Stimulated activated memory B cell treated with anti-CD40 and anti-IgM and Interleukin-4, amounts not matched to agents 10 μg/mL and 1 μg/mL and 100 μg/mL, for 72 hours (primary cell): Measurements from ENCODE around the gene FURIN.
"Not testable (repeated sequence)": the region's sequence is repeated elsewhere in the genome, so short reads cannot be mapped to it uniquely, and the experiment has no call there.

Experiments used
- ATAC-seq: fragments of 150-1000 bp; cut with Tn5 transposase; 2 replicates; pipeline ENCODE4 v1.10.0; 2021
- H3K27ac Mint-ChIP-seq: one replicate; pipeline ENCODE4 v1.8.0; 2022; ENCODE audit warnings: mild to moderate bottlenecking, mixed read lengths
- H3K27me3 Mint-ChIP-seq: one replicate; pipeline ENCODE4 v1.8.0; 2022; ENCODE audit warnings: mixed read lengths
- H3K36me3 Mint-ChIP-seq: one replicate; pipeline ENCODE4 v1.8.0; 2022; ENCODE audit warnings: mixed read lengths
- H3K4me1 Mint-ChIP-seq: one replicate; pipeline ENCODE4 v1.8.0; 2022; ENCODE audit warnings: mixed read lengths
- H3K4me3 Mint-ChIP-seq: one replicate; pipeline ENCODE4 v1.8.0; 2022; ENCODE audit warnings: mild to moderate bottlenecking, moderate library complexity, mixed read lengths
- H3K9me3 Mint-ChIP-seq: one replicate; pipeline ENCODE4 v1.8.0; 2022; ENCODE audit warnings: mixed read lengths

Gene FURIN

GRCh38 chr15:90891346-90891949 lies 23.1 kb downstream of the FURIN start:
- Mint-ChIP-seq H3K27me3 (no peaks in the 10 kb centered on the region), H3K4me1 (peaks cover 20% of the 10 kb centered on the region), H3K27ac (no peak overlapping the region), H3K36me3 (peaks cover 6% of the 10 kb centered on the region), H3K4me3 (no peak overlapping the region), H3K9me3 (no peaks in the 10 kb centered on the region)
- ATAC-seq = no peak

DNA sequence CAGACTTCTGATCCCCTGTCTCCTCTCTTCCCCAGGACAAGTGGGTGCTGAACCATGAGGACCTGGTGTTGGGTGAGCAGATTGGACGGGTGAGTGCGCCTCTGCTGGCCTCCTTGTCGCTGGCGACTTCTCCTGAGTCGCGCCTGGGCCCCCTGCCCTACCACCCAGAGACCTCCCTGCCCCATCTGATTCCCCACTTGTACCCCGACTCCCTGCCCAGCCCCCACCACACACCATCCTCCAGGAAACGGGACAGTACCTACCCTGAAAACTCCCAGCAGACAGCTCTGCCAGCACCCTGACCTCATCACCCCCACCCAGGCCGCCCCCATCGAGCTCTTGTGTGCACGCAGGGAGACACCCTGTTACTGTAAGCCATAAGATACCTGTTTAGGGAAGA lies 23.6 kb downstream of the FURIN start:
- H3K36me3 Mint-ChIP-seq = peaks cover 6% of the 10 kb centered on the region
- H3K9me3 Mint-ChIP-seq = no peaks in the 10 kb centered on the region
- no peak for ATAC-seq
- no peaks in the 10 kb centered on the region for H3K27me3 Mint-ChIP-seq
- H3K27ac Mint-ChIP-seq = peak overlapping the region; percentile 42
- peaks cover 26% of the 10 kb centered on the region for H3K4me1 Mint-ChIP-seq
- H3K4me3 Mint-ChIP-seq = no peak overlapping the region

DNA sequence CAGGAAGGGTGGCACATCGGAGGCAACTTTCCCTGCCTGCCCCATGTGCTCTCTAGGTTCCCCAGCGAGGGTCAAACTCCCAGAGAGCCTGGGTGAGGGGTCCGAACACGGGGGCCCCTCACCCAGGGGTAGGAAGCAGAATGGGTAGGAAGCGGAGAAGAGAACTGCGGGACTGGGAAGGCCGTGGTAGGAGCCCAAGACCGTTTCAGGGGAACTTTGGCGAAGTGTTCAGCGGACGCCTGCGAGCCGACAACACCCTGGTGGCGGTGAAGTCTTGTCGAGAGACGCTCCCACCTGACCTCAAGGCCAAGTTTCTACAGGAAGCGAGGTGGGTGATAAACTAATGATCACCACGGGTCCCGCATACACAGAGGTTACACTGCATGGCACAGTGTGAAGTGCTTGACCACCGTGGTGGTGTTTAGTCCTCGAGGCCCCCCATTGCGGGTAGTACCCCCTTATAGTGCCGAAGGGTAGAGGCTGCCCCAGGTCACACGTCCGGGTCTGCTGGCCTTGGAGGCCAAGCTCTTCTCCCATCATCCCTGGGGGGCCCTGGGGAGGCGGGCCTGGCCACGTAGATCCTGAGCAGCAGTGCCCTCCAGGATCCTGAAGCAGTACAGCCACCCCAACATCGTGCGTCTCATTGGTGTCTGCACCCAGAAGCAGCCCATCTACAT lies 24.2 kb downstream of the FURIN start:
- no peak overlapping the region for H3K4me3 Mint-ChIP-seq
- H3K4me1 Mint-ChIP-seq = peaks cover 32% of the 10 kb centered on the region
- H3K27ac Mint-ChIP-seq = peak overlapping the region; percentile 42
- no peaks in the 10 kb centered on the region for H3K27me3 Mint-ChIP-seq
- peaks cover 6% of the 10 kb centered on the region for H3K36me3 Mint-ChIP-seq
- no peaks in the 10 kb centered on the region for H3K9me3 Mint-ChIP-seq
- no peak for ATAC-seq

DNA sequence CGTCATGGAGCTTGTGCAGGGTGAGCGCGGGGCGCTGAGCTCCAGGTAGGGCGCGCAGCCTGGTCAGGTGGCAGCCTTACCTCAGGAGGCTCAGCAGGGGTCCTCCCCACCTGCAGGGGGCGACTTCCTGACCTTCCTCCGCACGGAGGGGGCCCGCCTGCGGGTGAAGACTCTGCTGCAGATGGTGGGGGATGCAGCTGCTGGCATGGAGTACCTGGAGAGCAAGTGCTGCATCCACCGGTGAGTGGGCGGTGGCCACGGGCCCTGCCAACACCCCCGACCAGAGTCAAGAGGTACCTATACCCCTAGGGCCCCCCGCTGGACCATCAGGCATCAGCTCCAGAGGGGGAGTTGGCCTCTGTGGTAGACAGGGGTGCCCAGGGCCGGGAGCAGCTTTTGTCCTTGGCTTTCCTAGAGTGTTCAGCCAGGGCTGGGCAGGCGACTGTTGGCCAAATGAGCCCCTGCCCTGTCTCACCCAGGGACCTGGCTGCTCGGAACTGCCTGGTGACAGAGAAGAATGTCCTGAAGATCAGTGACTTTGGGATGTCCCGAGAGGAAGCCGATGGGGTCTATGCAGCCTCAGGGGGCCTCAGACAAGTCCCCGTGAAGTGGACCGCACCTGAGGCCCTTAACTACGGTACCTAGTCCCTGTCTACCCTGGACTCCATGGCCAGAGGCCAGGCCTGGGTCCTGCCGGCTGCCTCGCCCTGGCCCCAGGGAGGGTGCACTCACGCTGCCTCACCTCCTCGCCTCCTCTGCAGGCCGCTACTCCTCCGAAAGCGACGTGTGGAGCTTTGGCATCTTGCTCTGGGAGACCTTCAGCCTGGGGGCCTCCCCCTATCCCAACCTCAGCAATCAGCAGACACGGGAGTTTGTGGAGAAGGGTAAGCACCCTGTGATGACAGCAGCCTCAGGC lies 25.0 kb downstream of the FURIN start:
- peaks cover 40% of the 10 kb centered on the region for H3K4me1 Mint-ChIP-seq
- H3K27me3 Mint-ChIP-seq = no peaks in the 10 kb centered on the region
- ATAC-seq = no peak
- peak overlapping the region; percentile 42 for H3K27ac Mint-ChIP-seq
- no peak overlapping the region for H3K4me3 Mint-ChIP-seq
- H3K9me3 Mint-ChIP-seq = no peaks in the 10 kb centered on the region
- H3K36me3 Mint-ChIP-seq = peaks cover 6% of the 10 kb centered on the region

GRCh38 chr15:90895571-90896117 lies 27.3 kb downstream of the FURIN start:
- peaks cover 40% of the 10 kb centered on the region for H3K4me1 Mint-ChIP-seq
- H3K9me3 Mint-ChIP-seq = no peaks in the 10 kb centered on the region
- H3K36me3 Mint-ChIP-seq = peaks cover 6% of the 10 kb centered on the region
- H3K27me3 Mint-ChIP-seq = no peaks in the 10 kb centered on the region
- H3K4me3 Mint-ChIP-seq = no peak overlapping the region
- peak overlapping the region; percentile 89 for H3K27ac Mint-ChIP-seq
- no peak for ATAC-seq

DNA sequence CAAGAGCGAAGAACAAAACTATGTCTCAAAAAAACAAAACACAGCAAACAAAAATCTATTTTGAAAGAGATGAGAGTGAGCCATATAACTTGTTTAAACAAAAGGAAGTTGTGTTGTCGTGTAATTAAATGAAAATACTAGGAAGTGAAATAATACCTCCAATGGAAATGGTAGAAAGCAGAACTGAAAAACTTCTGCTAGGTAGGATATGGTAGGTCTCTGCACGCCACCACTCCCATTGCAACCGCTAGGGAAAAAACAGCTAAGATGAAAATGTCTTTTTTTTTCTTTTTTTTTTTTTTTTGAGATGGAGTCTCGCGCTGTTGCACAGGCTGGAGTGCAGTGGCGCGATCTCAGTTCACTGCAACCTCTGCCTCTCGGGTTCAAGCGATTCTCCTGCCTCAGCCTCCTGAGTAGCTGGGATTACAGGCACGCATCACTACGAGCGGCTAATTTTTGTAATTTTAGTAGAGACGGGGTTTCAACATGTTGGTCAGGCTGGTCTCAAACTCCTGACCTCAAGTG lies 28.8 kb downstream of the FURIN start:
- Mint-ChIP-seq H3K4me3 (peak overlapping the region; percentile 58), H3K27ac (peak overlapping the region; percentile 89), H3K4me1 (peaks cover 53% of the 10 kb centered on the region)
- peak; percentile 93 for ATAC-seq
- H3K36me3 Mint-ChIP-seq, H3K27me3 Mint-ChIP-seq, H3K9me3 Mint-ChIP-seq: not testable (repeated sequence)

DNA sequence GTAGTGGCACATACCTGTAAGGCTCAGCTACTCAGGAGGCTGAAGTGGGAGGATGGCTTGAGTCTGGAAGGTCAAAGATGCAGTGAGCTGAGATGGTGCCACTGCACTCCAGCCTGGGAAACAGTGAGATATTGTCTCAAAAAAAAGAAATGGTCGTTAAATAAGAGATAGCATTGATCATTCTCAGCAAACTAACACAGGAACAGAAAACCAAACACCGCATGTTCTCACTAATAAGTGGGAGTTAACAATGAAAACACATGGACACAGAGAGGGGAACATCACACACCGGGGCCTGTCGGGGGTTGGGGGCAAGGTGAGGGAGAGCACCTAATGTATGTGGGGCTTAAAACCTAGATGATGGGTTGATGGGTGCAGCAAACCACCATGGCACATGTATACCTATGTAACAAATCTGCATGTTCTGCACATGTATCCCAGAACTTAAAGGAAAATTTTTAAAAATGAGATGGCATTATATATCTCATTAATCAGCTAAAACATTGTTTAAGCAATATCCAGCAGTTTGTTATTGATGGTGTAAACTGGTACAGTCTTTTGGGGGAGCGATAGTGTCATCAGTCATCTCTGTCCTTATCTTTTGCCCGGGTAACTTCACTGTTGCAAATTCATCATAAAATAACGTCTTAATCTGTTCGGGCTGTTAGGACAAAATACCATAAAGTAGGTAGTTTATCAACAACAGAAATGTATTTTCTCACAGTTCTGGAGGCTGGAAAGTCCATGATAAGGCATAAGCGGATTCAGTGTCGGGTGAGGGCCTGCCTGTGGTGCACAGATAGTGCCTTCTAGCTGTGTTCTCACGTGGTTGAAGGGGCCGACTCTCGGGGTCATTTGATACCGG lies 33.0 kb downstream of the FURIN start:
- peaks cover 16% of the 10 kb centered on the region for H3K36me3 Mint-ChIP-seq
- no peaks in the 10 kb centered on the region for H3K27me3 Mint-ChIP-seq
- H3K4me3 Mint-ChIP-seq = peak overlapping the region; percentile 84
- H3K9me3 Mint-ChIP-seq = no peaks in the 10 kb centered on the region
- no peak for ATAC-seq
- H3K27ac Mint-ChIP-seq = peak overlapping the region; percentile 90
- H3K4me1 Mint-ChIP-seq = peaks cover 65% of the 10 kb centered on the region

- Mint-ChIP-seq H3K27ac (peak overlapping the region; percentile 90), H3K9me3 (no peaks in the 10 kb centered on the region), H3K36me3 (peaks cover 24% of the 10 kb centered on the region), H3K27me3 (no peaks in the 10 kb centered on the region), H3K4me1 (peaks cover 59% of the 10 kb centered on the region), H3K4me3 (peak overlapping the region; percentile 84)
- peak; percentile 91 for ATAC-seq
Measured at GRCh38 chr15:90902040-90902839, 33.9 kb downstream of the FURIN start.

- Mint-ChIP-seq H3K9me3 (no peaks in the 10 kb centered on the region), H3K36me3 (peaks cover 33% of the 10 kb centered on the region), H3K27me3 (no peaks in the 10 kb centered on the region), H3K27ac (peak within 1 kb of the TSS; percentile 91), H3K4me3 (peak within 1 kb of the TSS; percentile 86), H3K4me1 (peaks cover 50% of the 10 kb centered on the region)
- ATAC-seq = peak; percentile 83
Measured at GRCh38 chr15:90902840-90903732, 34.7 kb downstream of the FURIN start, which contains the start of gene MAN2A2. TSS of gene MAN2A2 (plus strand) at chr15:90903302. CDS start at chr15:90904208, 906 bp downstream.

- H3K36me3 Mint-ChIP-seq = peaks cover 36% of the 10 kb centered on the region
- no peaks in the 10 kb centered on the region for H3K9me3 Mint-ChIP-seq
- H3K4me1 Mint-ChIP-seq = peaks cover 44% of the 10 kb centered on the region
- peak overlapping the region; percentile 86 for H3K4me3 Mint-ChIP-seq
- H3K27ac Mint-ChIP-seq = peak overlapping the region; percentile 91
- ATAC-seq = no peak
- no peaks in the 10 kb centered on the region for H3K27me3 Mint-ChIP-seq
Measured at GRCh38 chr15:90903733-90904536, 35.5 kb downstream of the FURIN start.

DNA sequence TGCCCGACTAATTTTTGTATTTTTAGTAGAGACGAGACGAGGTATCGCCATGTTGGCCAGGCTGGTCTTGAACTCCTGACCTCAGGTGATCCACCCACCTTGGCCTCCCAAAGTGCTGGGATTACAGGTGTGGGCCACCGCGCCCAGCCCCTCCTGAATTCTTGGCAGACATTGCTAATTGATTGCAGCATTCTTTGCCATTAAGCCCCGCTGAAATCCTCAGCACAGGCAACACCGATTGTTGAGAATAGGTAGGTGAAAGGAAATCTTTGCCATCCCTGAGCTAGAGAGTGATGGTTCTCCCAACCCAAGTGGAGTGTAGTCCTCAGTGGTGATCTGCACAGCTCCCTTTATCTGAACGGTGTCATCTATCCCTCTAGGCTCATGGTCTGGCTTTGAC lies 36.4 kb downstream of the FURIN start:
- Mint-ChIP-seq H3K27me3 (no peaks in the 10 kb centered on the region), H3K4me3 (no peak overlapping the region)
- no peak for ATAC-seq

More for the DNA sequence above, 36.4 kb downstream of the FURIN start:
- no peak overlapping the region for H3K27ac Mint-ChIP-seq
- H3K4me1 Mint-ChIP-seq = peaks cover 44% of the 10 kb centered on the region
- peaks cover 44% of the 10 kb centered on the region for H3K36me3 Mint-ChIP-seq
- no peaks in the 10 kb centered on the region for H3K9me3 Mint-ChIP-seq
